ENCODE data around the gene FAM117A.
"Not testable (repeated sequence)": the region's sequence is repeated elsewhere in the genome, so short reads cannot be mapped to it uniquely, and the experiment has no call there.

Gene FAM117A

GRCh38 chr17:49739641-49740271, 24.2 kb downstream of the FAM117A start:
- no peak for DNase-seq

GRCh38 chr17:49738456-49739163, 25.3 kb downstream of the FAM117A start:
- DNase-seq, result no peak

GRCh38 chr17:49734515-49735490, 29.1 kb downstream of the FAM117A start:
- DNase-seq, result no peak

- no peak for DNase-seq
Observed at GRCh38 chr17:49731435-49731831, 32.5 kb downstream of the FAM117A start.

- DNase-seq, result no peak
Observed at GRCh38 chr17:49730785-49731434, 33.0 kb downstream of the FAM117A start.

- peak; percentile 77 for DNase-seq
Observed at GRCh38 chr17:49730078-49730784, 33.7 kb downstream of the FAM117A start.

GRCh38 chr17:49729069-49729468, 34.9 kb downstream of the FAM117A start:
- DNase-seq, result no peak

- DNase-seq, result no peak
Observed at GRCh38 chr17:49728425-49728824, 35.5 kb downstream of the FAM117A start.

- DNase-seq, result peak; percentile 58
Observed at GRCh38 chr17:49727380-49727779, 36.6 kb downstream of the FAM117A start.

- no peak for DNase-seq
Observed at GRCh38 chr17:49725452-49726130, 38.3 kb downstream of the FAM117A start.

GRCh38 chr17:49724552-49724951, 39.4 kb downstream of the FAM117A start:
- DNase-seq, result not testable (repeated sequence)

GRCh38 chr17:49723423-49723822, 40.5 kb downstream of the FAM117A start:
- DNase-seq, result peak; percentile 56

GRCh38 chr17:49722066-49722465, 41.9 kb downstream of the FAM117A start:
- DNase-seq, result no peak

GRCh38 chr17:49717371-49717861, 46.5 kb downstream of the FAM117A start:
- DNase-seq, result no peak

- no peak for DNase-seq
Observed at GRCh38 chr17:49716668-49717364, 47.1 kb downstream of the FAM117A start.

- no peak for DNase-seq
Observed at GRCh38 chr17:49715717-49716279, 48.1 kb downstream of the FAM117A start.

- DNase-seq, result no peak
Observed at GRCh38 chr17:49715216-49715615, 48.7 kb downstream of the FAM117A start.

GRCh38 chr17:49708515-49709183, 55.3 kb downstream of the FAM117A start:
- no peak for DNase-seq

GRCh38 chr17:49707608-49708514, 56.1 kb downstream of the FAM117A start, which contains the start of gene SLC35B1:
Gene SLC35B1, minus strand, starts transcription at chr17:49707964. Its CDS starts 131 bp downstream, at chr17:49707833.
- DNase-seq, result peak; percentile 99

Data from right forelimb (tissue), 1 donor.